Effector CD8-positive, alpha-beta T cell (primary cell): ENCODE results near the gene CCR3.

Experiments
- DNase-seq: peaks from one replicate; lab custom pipeline; 2025; lab: John Stamatoyannopoulos, UW

The CCR3 gene

DNA sequence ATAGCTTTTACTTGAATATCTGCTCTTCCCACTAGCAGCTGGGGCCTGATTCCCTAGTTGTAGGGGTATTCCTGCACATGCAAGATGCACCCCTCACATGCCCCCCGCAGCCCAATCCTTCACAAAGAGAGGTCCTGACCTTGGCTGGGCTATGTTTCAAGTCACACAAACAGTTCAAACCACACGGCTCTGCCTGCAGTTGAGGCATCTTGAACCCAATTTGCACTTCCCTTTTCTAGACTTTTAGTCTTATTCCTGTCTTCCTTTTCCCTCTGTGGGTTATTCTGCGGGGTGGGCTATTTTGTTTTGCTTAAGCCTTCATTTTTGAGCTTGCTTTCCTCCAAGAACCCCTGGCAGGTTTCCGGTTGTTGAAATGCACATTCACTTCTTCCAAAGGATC lies 20.9 kb upstream of the CCR3 start:
- DNase-seq = no peak

GRCh38 chr3:46221938-46222337 lies 20.3 kb upstream of the CCR3 start:
- DNase-seq = no peak

GRCh38 chr3:46222435-46223161 lies 19.7 kb upstream of the CCR3 start:
- DNase-seq = no peak

- DNase-seq = no peak
Observed at GRCh38 chr3:46228260-46229242, 13.7 kb upstream of the CCR3 start.

GRCh38 chr3:46231323-46231722 lies 10.9 kb upstream of the CCR3 start:
- no peak for DNase-seq

DNA sequence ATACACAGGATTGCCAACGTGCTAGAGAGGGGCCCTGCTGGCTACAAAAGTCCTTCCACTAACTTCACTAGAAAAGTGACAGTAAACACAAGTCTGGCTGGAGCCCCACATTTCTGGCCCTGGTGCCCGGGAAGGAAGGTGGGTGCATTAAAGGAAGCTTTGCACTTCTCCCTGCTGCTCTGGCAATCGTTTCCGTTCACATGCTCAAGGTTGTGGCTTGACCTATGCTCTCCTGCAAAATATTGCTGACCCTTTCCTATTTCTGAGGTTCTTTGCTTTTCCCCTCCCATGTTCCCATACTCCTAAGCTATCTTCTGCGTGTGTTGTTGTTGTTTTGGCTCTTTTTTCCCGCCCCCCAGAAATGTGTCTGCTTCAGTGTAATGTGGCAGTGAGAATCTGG lies 9.1 kb upstream of the CCR3 start:
- no peak for DNase-seq

GRCh38 chr3:46235425-46235824 lies 6.8 kb upstream of the CCR3 start:
- no peak for DNase-seq

GRCh38 chr3:46236294-46237054 lies 5.8 kb upstream of the CCR3 start:
- DNase-seq = no peak

DNA sequence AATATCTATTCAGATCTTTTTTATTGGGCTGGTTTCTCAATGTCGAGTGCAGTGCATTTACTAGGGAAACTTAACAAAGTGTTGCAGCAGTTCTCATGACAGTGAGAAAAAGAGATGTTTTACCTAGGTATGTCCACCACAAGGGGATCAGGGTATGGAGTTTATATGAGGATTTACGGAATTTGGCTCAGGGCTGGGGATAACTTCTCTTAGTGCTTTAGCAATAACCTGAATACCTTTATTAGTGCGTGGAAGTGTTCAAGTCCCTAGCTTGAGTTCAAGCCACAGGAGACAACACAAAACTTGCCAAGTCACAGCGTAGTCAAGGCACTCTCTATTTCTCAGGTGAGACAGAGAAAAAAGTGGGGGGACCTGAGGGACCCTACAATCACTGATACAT lies 3.9 kb upstream of the CCR3 start:
- no peak for DNase-seq

DNA sequence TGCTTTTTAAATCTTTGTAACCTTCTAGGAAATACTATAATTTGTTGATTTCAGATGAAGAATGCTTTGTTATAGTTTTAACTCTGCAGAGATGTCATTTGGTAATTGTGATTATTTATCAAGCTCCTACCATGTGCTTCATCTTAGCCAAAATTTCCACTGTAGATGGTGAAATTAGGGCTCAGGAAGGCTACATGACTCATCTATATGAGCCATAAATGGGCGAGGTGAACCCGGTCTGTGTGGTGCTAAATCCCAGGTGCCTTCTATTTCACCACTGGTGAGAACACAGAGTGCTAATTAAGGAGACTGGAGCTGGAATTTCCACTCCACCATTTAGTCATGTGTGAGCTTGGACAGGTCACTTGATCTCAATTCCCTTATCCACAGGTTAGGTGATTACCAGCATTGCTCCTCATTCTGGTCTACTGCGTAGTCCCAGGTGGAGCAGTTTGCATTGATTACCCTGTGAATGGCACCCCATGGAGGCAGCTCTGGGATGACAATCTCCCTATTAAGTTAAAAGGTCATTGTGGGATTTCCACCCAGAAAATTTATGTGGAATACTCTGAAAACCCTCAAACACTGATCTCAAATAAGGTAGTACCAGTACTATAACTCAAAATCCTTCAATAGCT lies 2.8 kb upstream of the CCR3 start:
- no peak for DNase-seq

DNA sequence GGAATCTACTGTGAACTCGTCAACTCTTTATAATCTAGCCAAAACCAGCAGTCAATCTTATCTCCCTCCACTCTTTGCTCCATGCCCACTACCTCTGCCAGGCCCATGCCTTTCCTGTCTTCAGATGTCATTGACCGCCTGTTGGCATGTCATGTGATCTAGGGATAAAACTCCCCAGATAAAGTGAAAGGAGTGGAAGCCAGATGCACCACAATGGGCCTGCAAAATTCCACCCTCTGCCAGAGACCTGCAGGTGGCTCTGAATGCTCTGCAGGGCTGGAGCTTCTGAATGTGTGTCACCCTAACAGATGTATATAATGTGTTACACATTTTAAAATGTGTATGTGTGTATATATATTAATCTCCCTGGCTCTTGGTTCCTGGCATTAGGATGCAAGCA lies 2.3 kb upstream of the CCR3 start:
- DNase-seq = no peak

DNA sequence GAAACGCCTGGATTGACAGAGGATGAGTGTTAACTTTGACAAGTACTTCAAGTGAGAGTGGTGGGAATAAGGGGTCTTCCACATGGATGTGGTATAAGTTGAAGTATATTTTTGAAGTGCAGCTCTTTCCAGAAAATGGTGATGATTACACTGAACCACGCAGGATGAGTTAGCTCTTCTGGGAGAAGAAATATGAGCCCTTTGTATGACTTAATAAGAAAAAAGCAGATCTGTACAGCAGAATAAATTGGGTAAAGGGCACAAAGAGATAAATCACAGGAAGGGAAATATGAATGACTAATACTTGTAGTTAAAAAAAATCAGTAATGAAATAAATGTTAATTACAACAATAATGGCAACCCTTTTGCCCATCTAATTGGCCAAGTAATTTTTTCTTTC lies 1.3 kb downstream of the CCR3 start:
- DNase-seq = no peak

GRCh38 chr3:46245146-46245545 lies 2.9 kb downstream of the CCR3 start:
- DNase-seq = no peak

DNA sequence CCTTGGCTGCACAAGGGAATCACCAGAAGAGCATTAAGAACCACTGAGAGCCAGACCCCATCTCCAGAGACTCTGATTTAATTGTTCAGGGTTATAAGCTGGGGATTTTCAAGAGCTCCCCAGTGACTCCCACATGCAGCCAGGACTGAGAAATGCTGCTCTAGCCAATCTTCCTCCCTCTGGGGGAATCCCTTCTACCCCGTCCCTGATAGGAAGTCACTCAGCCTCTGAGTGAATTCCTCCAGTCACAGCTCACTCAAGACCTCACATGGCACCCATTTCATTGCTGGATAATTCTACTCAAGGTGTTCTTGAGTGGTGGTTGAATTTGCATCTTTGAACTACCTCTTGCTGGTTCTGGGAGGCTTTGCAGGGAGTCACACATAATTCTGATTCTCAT lies 10.7 kb downstream of the CCR3 start:
- no peak for DNase-seq

GRCh38 chr3:46258525-46258924 lies 16.3 kb downstream of the CCR3 start:
- DNase-seq = no peak

GRCh38 chr3:46261926-46262594 lies 19.8 kb downstream of the CCR3 start:
- DNase-seq = no peak

GRCh38 chr3:46264002-46264401 lies 21.7 kb downstream of the CCR3 start:
- no peak for DNase-seq

GRCh38 chr3:46266598-46266997 lies 24.3 kb downstream of the CCR3 start:
- no peak for DNase-seq

GRCh38 chr3:46269556-46269955 lies 27.3 kb downstream of the CCR3 start:
- DNase-seq = no peak

- DNase-seq = no peak
Observed at GRCh38 chr3:46270474-46270873, 28.2 kb downstream of the CCR3 start.

GRCh38 chr3:46271209-46271745 lies 29.0 kb downstream of the CCR3 start:
- DNase-seq = no peak
